HG02798 (cell line): ENCODE results near the gene CDC42EP2.
A peak's percentile ranks its signal among the peaks of the same experiment; 100 is the strongest.

ENCODE experiments used
- ATAC-seq: cut with Tn5 transposase; IDR thresholded peaks from one replicate; pipeline ENCODE4 v1.9.1; 2021; ENCODE audit warnings: mild to moderate bottlenecking; ENCODE audit not compliant: unreplicated experiment, poor library complexity

The CDC42EP2 gene

GRCh38 chr11:65314501-65315203, at the start of gene CDC42EP2:
Gene CDC42EP2, plus strand, starts transcription at chr11:65314866. Its CDS starts 6,033 bp downstream, at chr11:65320899.
- ATAC-seq, result peak; percentile 85

- ATAC-seq, result no peak
Observed at GRCh38 chr11:65266210-65266609, 48.5 kb upstream of the CDC42EP2 start.

- ATAC-seq, result no peak
Observed at GRCh38 chr11:65274735-65275682, 39.7 kb upstream of the CDC42EP2 start.

- ATAC-seq, result no peak
Observed at GRCh38 chr11:65275906-65276305, 38.8 kb upstream of the CDC42EP2 start.

- no peak for ATAC-seq
Observed at GRCh38 chr11:65277631-65278277, 36.9 kb upstream of the CDC42EP2 start.

- ATAC-seq, result no peak
Observed at GRCh38 chr11:65278356-65278755, 36.3 kb upstream of the CDC42EP2 start.

GRCh38 chr11:65279279-65279678, 35.4 kb upstream of the CDC42EP2 start:
- no peak for ATAC-seq

- ATAC-seq, result no peak
Observed at GRCh38 chr11:65279741-65280440, 34.8 kb upstream of the CDC42EP2 start.

GRCh38 chr11:65280646-65281045, 34.0 kb upstream of the CDC42EP2 start:
- ATAC-seq, result no peak

GRCh38 chr11:65286686-65287085, 28.0 kb upstream of the CDC42EP2 start:
- no peak for ATAC-seq

- ATAC-seq, result no peak
Observed at GRCh38 chr11:65287601-65288000, 27.1 kb upstream of the CDC42EP2 start.

GRCh38 chr11:65288706-65289536, 25.7 kb upstream of the CDC42EP2 start:
- ATAC-seq, result no peak

- ATAC-seq, result peak; percentile 71
Observed at GRCh38 chr11:65290448-65291165, 24.1 kb upstream of the CDC42EP2 start.

- ATAC-seq, result no peak
Observed at GRCh38 chr11:65291613-65292012, 23.1 kb upstream of the CDC42EP2 start.

- no peak for ATAC-seq
Observed at GRCh38 chr11:65292890-65293289, 21.8 kb upstream of the CDC42EP2 start.

GRCh38 chr11:65293909-65294381, 20.7 kb upstream of the CDC42EP2 start:
- ATAC-seq, result no peak

- ATAC-seq, result no peak
Observed at GRCh38 chr11:65295001-65295400, 19.7 kb upstream of the CDC42EP2 start.

GRCh38 chr11:65295571-65296341, 18.9 kb upstream of the CDC42EP2 start:
- no peak for ATAC-seq
